AG10803 (cell line): ENCODE results near the gene SPRING1.

Experiments
- DNase-seq: peaks from one replicate; pipeline ENCODE4 v3.0.0; 2010; ENCODE audit warnings: low read depth
- H3K4me3 ChIP-seq: 2 replicates; pipeline ENCODE4 v1.5.1; 2011; ENCODE audit warnings: mild to moderate bottlenecking, low read length, control low read depth
- TF ChIP-seq, protein P1 (sequence below): conservative IDR thresholded peaks from 2 replicates; pipeline ENCODE4 v1.5.1; 2011; ENCODE audit warnings: mild to moderate bottlenecking, low read length, control low read depth, inconsistent platforms

SPRING1 gene

GRCh38 chr12:116697305-116697704, 40.6 kb downstream of the SPRING1 start:
- DNase-seq = no peak
- no peak overlapping the region for H3K4me3 ChIP-seq
- TF ChIP-seq, protein P1, sequence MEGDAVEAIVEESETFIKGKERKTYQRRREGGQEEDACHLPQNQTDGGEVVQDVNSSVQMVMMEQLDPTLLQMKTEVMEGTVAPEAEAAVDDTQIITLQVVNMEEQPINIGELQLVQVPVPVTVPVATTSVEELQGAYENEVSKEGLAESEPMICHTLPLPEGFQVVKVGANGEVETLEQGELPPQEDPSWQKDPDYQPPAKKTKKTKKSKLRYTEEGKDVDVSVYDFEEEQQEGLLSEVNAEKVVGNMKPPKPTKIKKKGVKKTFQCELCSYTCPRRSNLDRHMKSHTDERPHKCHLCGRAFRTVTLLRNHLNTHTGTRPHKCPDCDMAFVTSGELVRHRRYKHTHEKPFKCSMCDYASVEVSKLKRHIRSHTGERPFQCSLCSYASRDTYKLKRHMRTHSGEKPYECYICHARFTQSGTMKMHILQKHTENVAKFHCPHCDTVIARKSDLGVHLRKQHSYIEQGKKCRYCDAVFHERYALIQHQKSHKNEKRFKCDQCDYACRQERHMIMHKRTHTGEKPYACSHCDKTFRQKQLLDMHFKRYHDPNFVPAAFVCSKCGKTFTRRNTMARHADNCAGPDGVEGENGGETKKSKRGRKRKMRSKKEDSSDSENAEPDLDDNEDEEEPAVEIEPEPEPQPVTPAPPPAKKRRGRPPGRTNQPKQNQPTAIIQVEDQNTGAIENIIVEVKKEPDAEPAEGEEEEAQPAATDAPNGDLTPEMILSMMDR = peak; percentile 41

DNA sequence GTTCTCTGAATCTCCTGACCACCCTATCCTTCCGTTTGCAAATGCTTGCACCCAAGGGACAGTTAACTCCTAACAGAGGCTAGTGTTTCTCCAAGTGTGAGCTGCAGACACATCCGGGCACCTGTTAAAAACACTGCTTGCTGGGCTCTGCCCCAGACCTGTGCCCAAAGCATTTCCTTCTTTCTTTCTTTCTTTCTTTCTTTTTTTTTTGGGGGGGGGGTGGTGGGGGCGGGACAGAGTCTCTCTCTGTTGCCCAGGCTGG, 42.5 kb downstream of the SPRING1 start:
- DNase-seq = no peak
- TF ChIP-seq, protein P1 = no peak
- no peak overlapping the region for H3K4me3 ChIP-seq

DNA sequence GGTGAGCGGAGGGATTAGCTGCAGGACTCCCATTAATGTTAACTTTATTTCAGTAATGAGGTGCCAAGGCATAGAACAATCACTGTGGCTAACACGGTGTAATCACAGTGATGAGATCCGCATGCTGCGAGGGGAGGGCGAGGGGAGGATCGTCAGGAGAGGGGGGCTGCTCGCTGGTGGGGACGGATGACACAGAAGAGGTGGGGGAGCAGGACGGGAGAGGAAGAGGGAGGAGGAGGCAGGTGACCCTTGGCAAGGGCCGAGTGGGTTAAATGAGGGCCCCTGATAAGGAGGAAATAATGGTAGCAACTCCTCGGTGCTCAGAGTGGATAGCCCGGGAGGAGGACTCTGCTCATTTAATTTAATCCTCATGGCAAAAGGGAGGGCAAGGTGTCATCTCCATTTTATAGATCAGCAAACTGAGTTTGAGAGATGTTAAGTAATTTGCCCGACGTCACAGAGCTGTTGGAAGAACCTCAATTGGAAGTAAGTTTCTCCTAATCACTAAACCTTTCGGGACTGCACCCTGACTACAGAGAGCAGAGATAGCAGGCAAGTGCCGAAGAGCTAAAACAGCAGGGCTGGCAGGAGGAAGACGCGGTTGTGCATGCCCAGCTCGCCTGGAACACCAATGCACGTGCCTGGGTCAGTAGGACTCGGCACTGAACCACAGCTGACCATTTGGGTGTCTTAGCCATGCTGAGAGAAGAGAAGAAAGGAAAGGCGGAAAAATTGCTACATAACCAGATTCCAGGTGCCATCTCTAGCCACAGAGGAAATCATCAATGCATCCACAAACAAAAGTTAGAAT, 43.0 kb downstream of the SPRING1 start:
- H3K4me3 ChIP-seq = no peak overlapping the region
- no peak for DNase-seq

GRCh38 chr12:116693286-116694227, 44.3 kb downstream of the SPRING1 start:
- TF ChIP-seq, protein P1 = no peak
- H3K4me3 ChIP-seq = no peak overlapping the region; the same call in 1 of the 2 replicates
- no peak for DNase-seq

More for the DNA sequence above, 43.0 kb downstream of the SPRING1 start:
- TF ChIP-seq, protein P1 = no peak

DNA sequence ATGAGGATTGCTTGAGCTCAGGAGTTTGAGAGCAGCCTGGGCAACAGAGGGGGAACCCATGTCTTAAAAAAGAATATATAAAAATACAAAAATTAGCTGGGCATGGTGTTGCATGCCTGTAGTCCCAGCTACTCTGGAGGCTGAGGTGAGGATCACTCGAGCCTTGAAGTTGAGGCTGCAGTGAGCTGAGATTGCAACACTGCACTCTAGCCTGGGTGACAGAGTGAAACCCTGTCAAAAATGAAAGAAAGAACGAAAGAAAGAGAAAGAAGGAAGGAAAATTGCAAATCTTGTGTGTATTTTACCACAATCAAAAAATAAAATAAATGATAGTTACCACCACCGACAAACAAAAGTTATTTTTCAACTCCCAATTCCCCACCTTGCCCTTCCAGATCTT, 45.3 kb downstream of the SPRING1 start:
- TF ChIP-seq, protein P1 = no peak
- no peak for DNase-seq
- no peak overlapping the region for H3K4me3 ChIP-seq

DNA sequence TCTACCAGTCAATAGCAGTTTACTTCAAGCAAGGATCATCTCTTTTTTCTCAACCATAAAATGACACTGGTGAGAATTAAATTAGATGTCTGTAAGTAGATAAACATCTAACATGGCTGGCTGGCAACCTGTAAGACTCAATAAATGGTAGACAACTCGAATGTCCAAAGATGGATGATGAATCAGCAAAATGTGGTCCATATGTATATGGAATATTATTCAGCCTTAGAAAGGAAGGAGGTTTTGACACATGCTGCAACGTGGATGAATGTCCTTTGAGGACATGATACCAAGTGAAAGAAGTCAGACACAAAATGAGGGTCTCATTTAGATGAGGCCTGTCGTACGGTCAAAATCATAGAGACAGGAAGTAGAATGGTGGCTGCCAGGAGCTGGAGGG, 46.2 kb downstream of the SPRING1 start:
- DNase-seq = no peak
- no peak overlapping the region for H3K4me3 ChIP-seq
- TF ChIP-seq, protein P1 = no peak
